Measurements from ENCODE around the gene UBE4A.
"Not testable (repeated sequence)": the region's sequence is repeated elsewhere in the genome, so short reads cannot be mapped to it uniquely, and the experiment has no call there.

The UBE4A gene

DNA sequence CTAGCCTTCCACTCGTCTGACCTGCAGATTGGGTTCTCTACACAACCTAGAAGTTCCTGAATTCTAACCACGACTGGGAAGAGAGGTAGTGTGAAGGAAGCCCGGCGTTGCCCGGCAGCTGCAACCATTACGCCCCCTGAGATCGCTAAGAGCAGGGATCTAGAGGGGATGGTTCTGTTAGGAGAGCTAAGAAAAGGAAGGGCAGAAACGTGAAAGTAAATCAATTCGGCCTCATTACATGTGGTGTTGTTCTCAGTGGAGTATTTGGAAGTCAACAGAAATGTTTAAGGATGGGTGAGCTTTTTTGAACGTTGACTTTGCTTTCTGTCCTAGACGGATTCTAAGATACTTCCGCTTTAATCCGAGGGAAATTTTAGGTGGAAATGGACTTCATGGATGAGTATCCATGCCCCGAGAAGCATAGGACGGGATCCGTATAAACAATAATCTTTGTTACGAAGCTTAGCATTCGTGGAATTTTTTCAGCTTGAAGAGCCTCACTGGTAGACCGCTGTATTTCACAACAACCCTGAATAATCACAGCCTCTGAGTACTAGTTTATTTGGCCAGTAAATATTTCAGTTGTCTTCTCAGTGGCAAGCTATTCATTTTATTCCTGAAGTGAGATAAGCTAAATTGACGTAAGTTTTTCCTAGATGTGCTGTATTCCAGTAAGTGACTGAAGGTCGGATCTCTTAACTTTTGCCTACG lies 42.6 kb downstream of the UBE4A start:
- peak; percentile 81 for DNase-seq (ENCODE audit: low spot score)

- not testable (repeated sequence) for DNase-seq (ENCODE audit: low spot score)
Measured at GRCh38 chr11:118402594-118402993, 43.2 kb downstream of the UBE4A start.

DNA sequence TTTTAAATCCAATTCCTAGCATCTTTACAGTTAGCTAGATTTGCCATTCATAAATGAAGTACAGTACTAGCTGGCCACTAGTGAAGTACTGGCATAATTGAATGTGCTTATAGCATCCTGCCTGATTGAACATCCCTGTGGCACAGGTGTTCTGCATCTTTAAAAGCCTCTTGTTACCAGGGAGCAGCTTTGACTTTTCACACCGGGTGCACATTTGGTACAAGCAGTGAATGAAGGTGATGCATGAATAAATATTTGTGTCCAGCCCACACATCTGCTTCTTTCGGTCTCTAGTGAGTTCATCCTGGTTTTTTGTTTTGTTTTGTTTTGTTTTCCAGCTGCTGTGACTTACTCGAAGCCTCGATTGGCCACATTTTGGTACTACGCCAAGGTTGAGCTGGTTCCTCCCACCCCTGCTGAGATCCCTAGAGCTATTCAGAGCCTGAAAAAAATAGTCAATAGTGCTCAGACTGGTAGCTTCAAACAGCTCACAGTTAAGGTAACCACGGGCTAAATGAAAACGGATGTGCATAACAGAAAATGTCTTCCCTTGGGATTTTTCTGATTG lies 47.3 kb downstream of the UBE4A start:
- DNase-seq (ENCODE audit: low spot score), result peak; percentile 9

DNA sequence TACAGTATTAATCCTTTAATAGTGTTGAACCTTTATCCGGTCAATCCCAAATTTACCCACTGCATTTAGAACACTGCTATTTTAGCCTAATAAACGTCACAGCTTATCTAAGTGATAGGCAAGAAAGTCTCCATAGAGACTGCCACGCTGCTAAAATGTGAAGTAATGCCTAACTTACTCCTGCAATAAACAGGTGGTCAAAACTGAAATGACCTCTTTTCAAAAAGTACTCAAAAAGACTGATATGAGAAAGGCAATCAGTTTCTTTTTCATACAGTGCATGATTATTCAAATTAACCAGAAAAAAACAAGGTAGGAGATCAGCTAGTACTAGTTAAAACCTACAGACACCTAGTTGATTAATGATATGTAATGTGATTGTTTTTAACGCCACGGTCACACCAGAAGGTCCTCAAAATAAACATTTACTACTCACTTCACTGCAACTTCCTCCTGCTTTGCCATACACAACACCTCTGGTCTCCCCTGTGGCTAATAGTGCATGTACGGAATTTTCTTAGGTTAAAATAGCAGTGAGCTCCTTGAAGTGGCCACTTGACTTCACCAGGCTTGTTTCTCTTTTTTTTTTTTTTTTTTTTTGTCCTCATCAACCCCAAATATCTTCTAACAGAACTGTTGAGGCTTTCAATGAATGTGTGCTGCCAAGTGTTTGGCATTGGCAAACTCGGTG lies 50.8 kb downstream of the UBE4A start:
- DNase-seq (ENCODE audit: low spot score), result no peak

- DNase-seq (ENCODE audit: low spot score), result no peak
Measured at GRCh38 chr11:118411530-118411929, 52.1 kb downstream of the UBE4A start.

DNA sequence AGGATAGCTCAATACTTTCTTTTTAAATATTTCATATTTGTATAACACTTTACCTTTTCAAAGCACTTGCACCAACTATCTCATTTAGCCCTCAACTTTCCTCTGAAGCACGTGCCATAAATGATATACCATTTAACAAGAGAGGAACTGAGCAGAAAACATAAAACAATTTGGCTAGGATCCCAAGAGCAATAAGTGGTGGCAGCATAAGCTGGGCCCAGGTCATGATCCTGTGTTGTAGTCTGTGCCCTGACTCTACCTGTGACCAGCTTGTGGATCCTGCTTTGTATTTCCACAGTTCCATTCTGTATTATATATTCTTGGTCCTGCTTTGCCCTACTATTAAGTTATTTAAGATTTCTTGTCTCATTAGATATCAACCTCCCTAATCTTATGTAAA lies 53.5 kb downstream of the UBE4A start:
- DNase-seq (ENCODE audit: low spot score), result no peak

DNA sequence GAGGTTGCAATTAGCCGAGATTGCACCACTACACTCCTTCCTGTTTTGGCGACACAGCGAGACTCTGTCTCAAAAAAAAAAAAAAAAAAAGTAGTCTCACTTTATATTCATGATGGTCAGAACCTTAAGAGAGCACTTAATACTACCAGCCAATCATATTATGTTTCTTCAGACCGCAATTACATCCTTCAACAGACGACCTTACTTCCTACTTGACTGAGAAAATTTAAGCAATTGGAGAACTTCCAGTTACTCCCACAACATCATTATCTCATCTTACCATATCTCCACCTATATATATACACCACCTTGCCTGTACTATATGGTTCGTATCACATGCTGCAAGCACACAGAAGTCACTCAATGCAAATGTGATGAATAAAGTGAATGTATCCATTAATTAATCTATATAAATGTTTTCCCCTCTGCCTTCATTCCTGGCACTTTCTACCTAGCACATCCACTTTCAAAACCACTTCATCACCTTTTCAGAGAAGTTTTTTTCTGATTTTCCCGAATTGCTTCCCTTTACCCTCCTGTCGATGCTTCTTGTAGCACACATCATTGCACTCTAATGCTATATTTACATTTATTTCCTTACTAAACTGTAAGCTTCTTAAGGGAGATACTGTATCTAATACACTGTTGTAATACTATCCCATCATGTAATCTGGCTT lies 55.8 kb downstream of the UBE4A start:
- no peak for DNase-seq (ENCODE audit: low spot score)

GRCh38 chr11:118415739-118416068 lies 56.3 kb downstream of the UBE4A start:
- peak; percentile 92 for DNase-seq (ENCODE audit: low spot score)

- not testable (repeated sequence) for DNase-seq (ENCODE audit: low spot score)
Measured at GRCh38 chr11:118416900-118417299, 57.5 kb downstream of the UBE4A start.

- DNase-seq (ENCODE audit: low spot score), result no peak
Measured at GRCh38 chr11:118417801-118418200, 58.4 kb downstream of the UBE4A start.

GRCh38 chr11:118418766-118419165 lies 59.4 kb downstream of the UBE4A start:
- DNase-seq (ENCODE audit: low spot score), result no peak

DNA sequence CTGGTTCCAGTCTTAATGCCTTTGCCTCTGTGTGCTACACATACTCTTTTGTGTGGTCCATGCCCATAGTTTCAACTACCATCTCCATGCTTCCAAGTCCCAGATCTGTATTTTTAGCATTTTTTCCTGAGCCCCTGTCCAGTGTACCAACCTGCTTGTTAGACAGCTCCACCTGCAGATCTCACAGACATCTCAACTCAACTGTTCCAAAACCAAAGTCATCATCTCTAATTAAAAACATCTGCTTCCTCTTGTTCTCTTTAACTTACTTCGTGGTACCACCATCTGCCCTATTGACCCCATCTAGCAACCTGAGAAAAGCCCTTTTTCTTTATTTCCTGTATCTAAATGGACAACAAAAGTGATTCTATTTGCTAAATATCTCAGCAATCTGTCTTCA lies 68.3 kb downstream of the UBE4A start:
- no peak for DNase-seq (ENCODE audit: low spot score)

DNA sequence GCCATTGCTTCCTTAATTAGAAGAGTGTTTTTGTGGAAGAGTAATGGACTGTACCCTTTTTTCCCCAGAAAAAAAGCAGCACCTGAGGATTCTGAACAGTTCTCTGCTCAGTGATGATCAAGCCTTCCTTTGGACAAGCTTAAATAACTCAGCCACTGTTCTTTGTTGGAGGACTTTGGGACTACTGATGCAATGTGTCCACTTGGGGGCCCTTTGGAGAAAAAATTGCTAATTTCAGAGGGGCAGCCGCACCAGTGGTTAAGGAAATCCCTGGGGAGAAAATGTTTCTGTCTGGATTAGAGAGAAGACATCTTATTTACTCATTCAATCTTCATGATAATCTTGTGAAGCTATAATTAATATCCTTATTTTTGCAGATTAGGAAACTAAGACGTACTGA lies 71.6 kb downstream of the UBE4A start:
- no peak for DNase-seq (ENCODE audit: low spot score)

DNA sequence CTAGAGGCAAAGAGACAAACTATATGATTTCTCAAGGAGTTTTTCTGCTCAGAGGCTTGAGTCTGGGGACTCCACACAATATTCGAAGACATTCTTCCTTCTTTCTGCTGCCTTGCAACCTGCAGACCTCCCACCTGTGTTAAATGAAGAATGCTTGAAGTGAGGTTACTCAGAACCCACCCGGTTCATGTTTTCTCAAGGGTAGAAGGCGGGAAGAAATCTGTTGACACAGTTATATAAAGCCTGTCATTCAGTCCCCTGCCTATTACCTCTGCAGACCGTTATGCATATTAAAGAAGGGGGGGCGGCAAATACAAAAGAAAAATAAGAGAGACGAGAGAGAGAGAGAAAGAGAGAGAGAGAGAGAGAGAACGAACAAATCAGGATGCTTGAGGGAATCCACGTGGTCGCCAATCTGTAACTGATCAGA lies 74.7 kb downstream of the UBE4A start:
- DNase-seq (ENCODE audit: low spot score), result peak; percentile 28

GRCh38 chr11:118434553-118435289 lies 75.3 kb downstream of the UBE4A start:
- DNase-seq (ENCODE audit: low spot score), result peak; percentile 36

GRCh38 chr11:118435290-118435892 lies 76.0 kb downstream of the UBE4A start:
- DNase-seq (ENCODE audit: low spot score), result peak; percentile 36

DNA sequence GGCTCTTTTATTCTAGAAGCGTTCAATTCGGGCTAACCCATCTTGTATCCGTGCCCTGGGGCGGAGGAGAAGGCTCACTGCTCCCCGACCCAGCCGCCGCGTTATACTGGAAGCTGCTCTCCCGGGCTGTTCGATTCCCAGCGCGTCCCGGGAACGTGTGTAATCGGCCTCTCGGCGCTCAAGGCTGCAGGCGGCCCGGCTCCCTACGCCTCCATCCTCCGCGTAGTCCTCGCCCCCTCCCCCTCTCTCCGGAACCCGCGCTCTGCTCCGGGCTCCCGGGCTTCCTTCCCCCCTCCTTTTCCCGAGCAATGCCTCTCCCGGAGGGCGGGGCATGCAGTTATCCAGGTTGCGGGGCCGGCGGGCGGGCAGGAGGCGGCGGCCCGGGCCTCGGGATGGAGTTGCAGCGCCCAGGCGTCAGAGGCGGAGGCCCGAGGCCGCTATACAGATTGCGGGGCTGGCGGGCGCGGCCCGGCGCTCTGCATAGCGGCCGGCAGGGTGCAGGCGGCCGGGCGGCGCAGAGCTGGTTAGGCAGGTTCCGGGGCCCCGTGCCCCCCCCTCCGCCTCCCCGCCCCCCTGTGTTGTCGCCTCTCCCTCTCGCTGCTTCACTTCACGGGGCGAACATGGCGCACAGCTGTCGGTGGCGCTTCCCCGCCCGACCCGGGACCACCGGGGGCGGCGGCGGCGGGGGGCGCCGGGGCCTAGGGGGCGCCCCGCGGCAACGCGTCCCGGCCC lies 76.7 kb downstream of the UBE4A start, which contains the start of gene KMT2A:
Gene KMT2A (plus strand): TSS at position 600 of the 732 bp plus-strand sequence. CDS start 21 bp downstream, at position 621.
- peak; percentile 99 for DNase-seq (ENCODE audit: low spot score)

GRCh38 chr11:118436639-118437207 lies 77.3 kb downstream of the UBE4A start:
- no peak for DNase-seq (ENCODE audit: low spot score)

- peak; percentile 65 for DNase-seq (ENCODE audit: low spot score)
Measured at GRCh38 chr11:118437208-118438125, 78.1 kb downstream of the UBE4A start.
